Measurements from ENCODE around the gene OR2A12.
"Not testable (repeated sequence)": the region's sequence is repeated elsewhere in the genome, so short reads cannot be mapped to it uniquely, and the experiment has no call there.

Gene OR2A12

GRCh38 chr7:144122876-144123275, 36.8 kb downstream of the OR2A12 start, which contains the start of gene OR2A14:
TSS of gene OR2A14 (plus strand) at chr7:144123176. CDS start at chr7:144129113, 5,937 bp downstream.
- no peak for DNase-seq (ENCODE audit: low read depth)

- DNase-seq (ENCODE audit: low read depth): no peak
Observed at GRCh38 chr7:144127714-144128334, 41.7 kb downstream of the OR2A12 start.

- not testable (repeated sequence) for DNase-seq (ENCODE audit: low read depth)
Observed at GRCh38 chr7:144129601-144130000, 43.5 kb downstream of the OR2A12 start.

- DNase-seq (ENCODE audit: low read depth): no peak
Observed at GRCh38 chr7:144130730-144131129, 44.7 kb downstream of the OR2A12 start.

GRCh38 chr7:144132262-144132661, 46.2 kb downstream of the OR2A12 start:
- no peak for DNase-seq (ENCODE audit: low read depth)

DNA sequence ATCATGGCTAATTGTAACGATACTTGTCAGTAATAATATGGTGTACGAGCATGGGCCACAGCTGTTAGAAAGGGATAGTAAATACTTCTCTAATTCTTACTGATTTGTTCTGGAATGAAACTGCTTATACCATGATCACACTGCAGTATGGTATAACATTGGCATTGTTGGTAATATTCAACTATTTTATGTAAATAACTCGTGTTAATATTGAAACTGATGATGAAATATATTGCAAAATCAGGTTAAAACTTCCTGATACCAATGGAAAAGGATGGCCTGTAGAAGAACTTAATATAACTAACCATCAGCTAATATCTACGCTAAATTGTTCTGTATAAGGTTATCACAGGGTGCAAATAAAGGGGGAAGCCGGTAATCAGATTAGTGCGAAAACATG, 47.2 kb downstream of the OR2A12 start:
- no peak for DNase-seq (ENCODE audit: low read depth)

- no peak for DNase-seq (ENCODE audit: low read depth)
Observed at GRCh38 chr7:144134116-144134515, 48.0 kb downstream of the OR2A12 start.

- no peak for DNase-seq (ENCODE audit: low read depth)
Observed at GRCh38 chr7:144137501-144137900, 51.4 kb downstream of the OR2A12 start.

DNA sequence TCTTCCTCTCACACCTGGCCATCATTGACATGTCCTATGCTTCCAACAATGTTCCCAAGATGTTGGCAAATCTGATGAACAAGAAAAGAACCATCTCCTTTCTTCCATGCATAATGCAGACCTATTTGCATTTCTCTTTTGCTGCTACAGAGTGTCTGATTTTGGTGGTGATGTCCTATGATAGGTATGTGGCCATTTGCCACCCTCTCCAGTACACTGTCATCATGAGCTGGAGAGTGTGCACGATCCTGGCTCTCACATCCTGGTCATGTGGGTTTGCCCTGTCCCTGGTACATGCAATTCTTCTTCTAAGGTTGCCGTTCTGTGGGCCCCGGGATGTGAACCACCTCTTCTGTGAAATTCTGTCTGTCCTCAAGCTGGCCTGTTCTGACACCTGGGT, 56.1 kb downstream of the OR2A12 start:
- DNase-seq (ENCODE audit: low read depth): no peak

DNA sequence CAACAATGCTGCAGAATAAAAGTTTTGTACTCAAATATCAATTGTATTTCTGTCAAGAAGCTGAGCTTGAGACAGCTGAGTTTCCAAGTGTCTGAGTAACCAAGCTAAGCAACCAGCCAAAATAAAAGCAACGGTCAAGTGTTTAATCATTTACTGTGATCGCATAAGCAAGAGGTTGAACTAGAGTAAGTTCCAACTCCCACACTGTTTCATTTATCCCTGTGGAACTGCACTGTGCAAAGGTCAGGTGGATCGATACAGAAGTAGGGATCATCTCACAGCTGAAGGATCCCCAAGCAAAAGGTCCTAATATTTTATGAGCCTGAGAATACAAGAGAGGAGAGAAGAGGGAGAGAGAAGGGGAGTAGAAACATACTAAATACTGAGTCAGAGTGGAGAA, 58.3 kb downstream of the OR2A12 start:
- DNase-seq (ENCODE audit: low read depth): no peak

DNA sequence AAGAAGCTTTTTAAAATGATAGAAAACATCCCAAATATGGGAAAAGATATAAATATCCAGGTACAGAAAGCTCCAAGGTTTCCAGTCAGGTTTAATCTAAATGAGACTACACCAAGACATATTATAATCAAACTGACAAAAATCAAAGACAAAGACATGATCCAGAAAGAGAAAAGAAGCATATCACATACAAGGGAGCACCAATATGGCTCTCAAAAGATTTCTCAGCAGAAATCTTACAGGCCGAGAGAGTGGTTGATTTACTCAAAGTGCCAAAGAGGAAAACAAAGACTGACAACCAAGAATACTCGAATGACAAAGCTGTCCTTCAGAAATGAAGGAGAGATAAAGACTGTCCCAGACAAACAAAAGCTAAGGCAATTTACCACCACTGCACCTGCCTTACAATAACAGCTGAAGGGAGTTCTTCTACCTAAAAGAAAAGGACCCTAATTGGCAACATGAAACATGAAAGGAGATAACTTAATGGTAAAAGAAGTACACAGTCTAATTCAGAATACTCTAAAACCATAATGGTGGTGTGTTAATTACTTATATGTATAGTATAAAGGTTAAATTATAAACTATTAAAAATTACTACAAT, 62.2 kb downstream of the OR2A12 start:
- DNase-seq (ENCODE audit: low read depth): no peak
